Islet of Langerhans (tissue), 1 donor: ENCODE results near the gene ARHGAP32.

ENCODE experiments used
- FAIRE-seq: peaks from one replicate; lab custom pipeline; 2011; peaks lifted over from hg19 to GRCh38; lab: Jason Lieb, UNC

The ARHGAP32 gene

GRCh38 chr11:128955636-128956035 lies 236.5 kb downstream of the ARHGAP32 start:
- FAIRE-seq, result no peak

GRCh38 chr11:128953151-128953550 lies 239.0 kb downstream of the ARHGAP32 start:
- FAIRE-seq, result no peak

GRCh38 chr11:128949791-128950454 lies 242.2 kb downstream of the ARHGAP32 start:
- no peak for FAIRE-seq

DNA sequence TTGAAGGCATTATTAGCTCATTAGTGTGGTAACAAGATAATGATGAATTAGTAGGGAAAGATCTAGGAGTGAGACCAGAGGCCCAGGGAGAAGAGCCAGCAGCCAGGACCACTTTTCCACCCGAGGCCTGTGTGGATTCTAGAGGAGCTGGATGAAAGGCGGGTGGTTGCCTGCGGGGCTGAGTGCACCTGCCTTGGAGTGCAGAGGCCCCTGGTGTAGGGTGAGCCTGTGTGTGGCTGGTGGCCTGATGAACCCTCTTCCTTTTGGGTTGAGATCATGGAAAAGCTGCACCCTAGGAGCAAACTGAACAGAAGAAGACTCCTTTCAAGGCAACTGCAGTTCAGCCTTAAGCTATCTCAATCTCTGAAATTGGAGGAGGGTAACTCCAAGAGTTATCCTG lies 243.5 kb downstream of the ARHGAP32 start:
- FAIRE-seq, result no peak

DNA sequence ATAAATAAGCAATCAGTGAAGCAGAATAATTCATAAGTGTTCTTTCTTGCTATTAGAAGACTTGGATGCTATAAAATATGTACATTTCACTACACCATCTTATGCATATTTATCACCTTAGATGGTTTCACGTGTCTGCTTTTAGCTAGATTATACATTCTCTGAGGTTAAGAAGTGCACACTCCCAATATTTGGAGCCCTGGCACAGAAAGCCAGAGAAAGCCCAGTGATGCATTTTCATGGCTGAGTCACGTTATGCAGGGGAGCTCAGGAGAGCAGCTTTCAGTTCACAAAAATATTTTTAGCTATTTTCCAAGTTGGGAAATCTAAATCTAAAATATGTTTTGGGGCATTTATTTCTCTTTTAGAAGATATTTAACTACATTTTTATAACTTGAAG lies 244.4 kb downstream of the ARHGAP32 start:
- no peak for FAIRE-seq

GRCh38 chr11:128946648-128947047 lies 245.5 kb downstream of the ARHGAP32 start:
- no peak for FAIRE-seq

DNA sequence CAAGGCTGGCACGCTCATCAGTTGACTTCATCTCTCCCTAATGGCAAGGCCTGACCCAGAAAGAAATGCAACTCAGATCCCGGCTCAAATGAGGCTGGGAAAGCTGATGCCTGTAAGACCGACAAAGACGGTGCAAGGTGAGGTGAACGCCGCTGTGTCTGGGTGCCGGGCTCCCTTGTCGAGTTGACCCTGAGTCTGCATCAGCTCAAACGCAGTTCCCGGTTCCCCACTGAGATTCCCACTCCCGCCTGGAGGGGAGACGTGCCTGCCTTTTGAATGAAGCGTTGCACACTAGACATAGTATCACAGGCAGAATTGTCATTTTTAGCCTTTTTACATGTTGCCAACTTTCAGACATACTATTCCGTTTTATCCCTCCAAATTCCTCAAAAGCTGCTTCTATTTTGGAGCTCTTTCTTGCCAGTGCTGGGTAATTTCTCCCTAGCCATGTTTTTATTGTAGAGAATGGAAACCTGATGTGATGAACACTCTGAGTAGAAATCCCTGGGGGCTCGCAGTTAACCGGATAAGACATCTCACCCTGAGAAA lies 248.6 kb downstream of the ARHGAP32 start:
- no peak for FAIRE-seq

DNA sequence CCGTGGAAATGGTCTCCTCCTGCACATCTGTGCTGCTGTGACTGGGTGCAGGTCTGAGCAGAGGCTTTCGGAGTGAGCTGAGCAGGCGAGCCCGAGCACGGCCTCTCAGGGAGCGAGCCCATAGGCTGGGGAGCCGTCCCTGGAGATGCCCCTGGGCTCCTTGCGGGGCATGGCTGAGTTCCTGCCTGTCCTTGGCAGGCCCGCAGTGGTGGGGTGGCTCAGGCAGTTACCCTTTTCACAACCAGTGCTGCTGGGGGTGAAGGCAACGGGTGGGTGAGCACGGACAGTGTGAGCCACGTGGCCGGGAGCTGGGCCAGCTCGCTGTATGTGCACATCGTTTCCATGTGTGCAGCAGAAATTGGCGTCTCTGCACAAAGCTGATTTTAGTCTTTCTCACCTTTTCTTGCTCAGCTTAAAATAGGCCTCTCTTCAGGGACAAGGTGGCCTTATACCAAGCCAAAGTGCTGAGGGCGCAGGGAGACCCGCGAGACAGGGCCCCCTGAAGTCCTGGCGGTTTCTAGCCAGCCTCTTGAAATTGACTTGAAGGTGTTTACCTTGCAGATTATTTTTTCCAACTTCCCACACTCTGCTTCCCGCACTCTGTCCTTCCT lies 249.2 kb downstream of the ARHGAP32 start, which contains the start of gene TP53AIP1:
Gene TP53AIP1 (minus strand): TSS at position 55 of the 611 bp plus-strand sequence. CDS start 5,053 bp downstream, outside the sequence.
- FAIRE-seq, result no peak

DNA sequence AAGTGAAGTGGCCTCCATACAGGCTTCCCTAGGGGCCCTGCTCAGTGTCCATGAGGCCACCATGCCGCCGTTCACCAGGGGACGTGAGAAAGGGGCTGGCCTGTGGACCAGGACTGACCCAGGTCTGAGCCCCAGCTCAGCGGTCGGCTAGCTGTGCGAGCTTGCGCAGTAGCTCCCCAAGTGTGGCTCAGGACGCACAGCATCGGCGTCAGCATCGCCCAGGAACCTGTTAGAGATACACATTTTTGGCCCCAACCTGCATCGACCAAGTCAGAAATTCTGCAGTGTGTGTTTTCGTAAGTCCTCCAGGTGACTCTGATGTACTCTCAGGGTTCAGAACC lies 249.9 kb downstream of the ARHGAP32 start:
- no peak for FAIRE-seq

- FAIRE-seq, result no peak
Measured at GRCh38 chr11:128941573-128942271, 250.4 kb downstream of the ARHGAP32 start.

DNA sequence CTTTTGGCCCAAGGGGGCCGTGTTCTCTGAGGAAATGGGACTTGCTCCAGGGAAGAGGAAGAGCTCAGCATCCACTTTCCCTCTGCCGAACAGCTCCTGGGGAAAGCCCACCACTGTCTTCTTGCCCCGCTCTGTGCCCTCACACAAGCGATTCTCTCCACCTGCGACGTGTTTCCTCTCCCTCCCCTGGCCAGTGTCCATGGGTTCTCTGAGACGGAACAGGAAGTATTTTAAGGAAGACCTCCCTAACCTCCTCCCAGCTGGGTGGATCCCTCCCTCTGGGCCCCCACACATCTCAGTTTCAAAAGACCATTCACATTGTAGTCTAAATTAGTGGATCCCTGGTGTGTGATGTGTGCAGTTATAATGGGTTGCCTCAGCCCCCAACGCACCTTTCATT lies 251.0 kb downstream of the ARHGAP32 start:
- no peak for FAIRE-seq

GRCh38 chr11:128940603-128941002 lies 251.5 kb downstream of the ARHGAP32 start:
- FAIRE-seq, result no peak

DNA sequence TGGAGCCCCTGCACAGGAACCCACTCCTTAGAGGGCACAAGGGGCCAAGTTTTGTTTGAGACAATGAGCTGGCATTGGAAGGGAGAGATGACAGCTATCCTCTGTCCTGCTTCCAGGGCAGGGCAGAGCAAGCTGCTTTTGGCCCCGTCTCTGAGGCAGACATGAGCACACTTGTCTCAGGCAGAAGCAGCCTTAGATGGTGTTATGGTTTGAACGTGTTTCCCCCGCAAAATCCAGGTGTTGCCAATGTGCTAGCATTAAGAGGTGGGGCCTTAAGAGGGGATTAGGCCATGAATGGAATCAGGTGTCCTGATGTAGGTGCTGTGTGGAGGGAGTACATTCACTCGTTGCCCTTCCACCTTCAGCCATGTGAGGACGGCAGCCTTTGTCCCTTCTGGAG lies 252.0 kb downstream of the ARHGAP32 start:
- no peak for FAIRE-seq

GRCh38 chr11:128939591-128939990 lies 252.5 kb downstream of the ARHGAP32 start:
- no peak for FAIRE-seq

DNA sequence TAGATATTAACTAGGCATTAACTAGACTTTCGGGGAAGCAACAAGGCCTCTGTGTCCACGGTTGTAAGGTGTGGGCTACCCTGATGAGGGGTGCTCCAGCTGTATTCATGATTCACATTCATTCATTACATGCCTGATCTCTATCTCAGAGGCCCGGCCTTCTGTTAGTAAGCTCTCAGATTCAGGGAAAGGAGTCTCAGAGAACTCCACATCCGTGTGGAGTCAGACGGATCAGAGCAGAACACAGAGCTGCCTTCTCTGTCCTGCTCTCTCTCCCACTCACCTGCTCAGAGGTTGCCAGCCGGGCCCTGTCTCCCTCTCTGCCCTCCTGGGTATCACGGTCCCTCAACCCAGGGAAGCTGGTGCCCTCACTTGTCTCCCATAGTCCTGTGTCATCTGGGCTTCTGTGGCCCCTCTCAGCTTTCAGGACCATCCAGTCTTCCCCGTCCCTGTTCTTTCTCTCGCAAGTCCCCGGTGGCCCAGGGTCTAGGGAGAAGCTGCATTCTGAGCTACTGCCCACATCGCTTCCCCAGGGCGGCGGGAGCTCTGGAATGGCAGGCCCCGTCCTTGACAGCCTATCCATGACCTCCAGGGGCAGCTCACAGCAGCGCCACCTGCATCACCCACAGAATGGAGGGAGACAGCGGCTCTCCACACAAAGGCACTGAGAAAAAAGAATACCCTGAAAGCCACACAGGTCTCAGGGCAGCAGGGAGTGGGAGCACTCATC lies 253.8 kb downstream of the ARHGAP32 start:
- FAIRE-seq, result no peak

- FAIRE-seq, result no peak
Measured at GRCh38 chr11:128937480-128937879, 254.6 kb downstream of the ARHGAP32 start.

- no peak for FAIRE-seq
Measured at GRCh38 chr11:128936606-128937251, 255.4 kb downstream of the ARHGAP32 start.

DNA sequence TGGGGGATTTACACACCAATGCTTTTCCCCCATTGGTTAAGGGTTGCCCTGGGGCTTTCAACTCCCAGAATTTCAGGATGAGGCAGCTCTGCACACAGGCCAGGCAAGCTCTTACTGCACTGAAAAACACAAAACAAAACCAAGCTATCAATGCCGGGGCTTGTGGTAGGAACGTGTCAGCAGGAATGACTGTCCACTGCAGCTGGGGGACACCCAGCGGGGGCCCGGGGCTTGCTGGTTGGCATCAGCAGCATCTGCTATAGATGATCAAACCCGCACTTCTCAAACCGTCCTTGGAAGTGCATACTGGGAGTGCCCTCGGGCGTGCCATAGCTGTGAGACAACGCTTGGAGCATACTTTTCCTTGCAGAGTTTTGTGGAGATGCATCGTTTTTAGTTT lies 257.2 kb downstream of the ARHGAP32 start:
- FAIRE-seq, result no peak

- FAIRE-seq, result no peak
Measured at GRCh38 chr11:128934351-128934750, 257.8 kb downstream of the ARHGAP32 start.

GRCh38 chr11:128933481-128934178 lies 258.5 kb downstream of the ARHGAP32 start:
- FAIRE-seq, result no peak

DNA sequence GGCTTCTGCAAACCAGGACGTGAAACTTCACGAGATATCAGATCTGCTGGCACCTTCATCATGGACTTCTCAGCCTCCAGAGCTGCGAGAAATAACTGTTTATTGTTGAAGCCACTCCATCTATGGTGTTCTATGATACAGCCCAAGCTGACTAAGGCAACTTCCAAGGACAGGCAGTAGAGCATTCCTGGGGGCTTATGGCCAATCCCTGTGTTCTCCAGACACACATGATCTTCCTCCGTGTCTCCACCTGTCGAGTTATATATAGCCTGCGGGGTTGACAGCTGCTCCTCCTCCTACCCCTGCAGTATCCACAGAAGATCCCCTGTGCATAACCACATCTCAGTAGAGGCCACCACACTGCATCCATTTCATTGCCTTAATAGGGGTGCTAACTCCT lies 260.5 kb downstream of the ARHGAP32 start:
- FAIRE-seq, result no peak
